ENCODE data around the gene ANKS3.

ANKS3 gene

GRCh38 chr16:4685776-4686496 lies 48.1 kb downstream of the ANKS3 start:
- no peak for DNase-seq (ENCODE audit: low spot score)
- TF ChIP-seq CTCF (IDR thresholded peaks at IDR 0.05; ENCODE audit: borderline replicate concordance, control extremely low read depth, extremely low read depth, insufficient read depth, missing control alignments): no peak
- in situ Hi-C loops (cut with MboI; ENCODE audit: low sequenced_read_pairs, unreplicated experiment): no loop called here

- in situ Hi-C loops (cut with MboI; ENCODE audit: low sequenced_read_pairs, unreplicated experiment): no loop called here
- DNase-seq (ENCODE audit: low spot score): no peak
- no peak for TF ChIP-seq CTCF (IDR thresholded peaks at IDR 0.05; ENCODE audit: borderline replicate concordance, control extremely low read depth, extremely low read depth, insufficient read depth, missing control alignments)
Measured at GRCh38 chr16:4685292-4685691, 48.8 kb downstream of the ANKS3 start.

GRCh38 chr16:4684763-4685162 lies 49.3 kb downstream of the ANKS3 start:
- DNase-seq (ENCODE audit: low spot score): no peak
- in situ Hi-C loops (cut with MboI; ENCODE audit: low sequenced_read_pairs, unreplicated experiment): no loop called here
- TF ChIP-seq CTCF (IDR thresholded peaks at IDR 0.05; ENCODE audit: borderline replicate concordance, control extremely low read depth, extremely low read depth, insufficient read depth, missing control alignments): no peak

- no peak for TF ChIP-seq CTCF (IDR thresholded peaks at IDR 0.05; ENCODE audit: borderline replicate concordance, control extremely low read depth, extremely low read depth, insufficient read depth, missing control alignments)
- in situ Hi-C loops (cut with MboI; ENCODE audit: low sequenced_read_pairs, unreplicated experiment): no loop called here
- DNase-seq (ENCODE audit: low spot score): no peak
Measured at GRCh38 chr16:4684058-4684715, 49.9 kb downstream of the ANKS3 start.

- in situ Hi-C loops (cut with MboI; ENCODE audit: low sequenced_read_pairs, unreplicated experiment): no loop called here
- DNase-seq (ENCODE audit: low spot score): no peak
- TF ChIP-seq CTCF (IDR thresholded peaks at IDR 0.05; ENCODE audit: borderline replicate concordance, control extremely low read depth, extremely low read depth, insufficient read depth, missing control alignments): no peak
Measured at GRCh38 chr16:4683255-4684057, 50.6 kb downstream of the ANKS3 start.

- TF ChIP-seq CTCF (IDR thresholded peaks at IDR 0.05; ENCODE audit: borderline replicate concordance, control extremely low read depth, extremely low read depth, insufficient read depth, missing control alignments): peak; percentile 34
- DNase-seq (ENCODE audit: low spot score): no peak
- in situ Hi-C loops (cut with MboI; ENCODE audit: low sequenced_read_pairs, unreplicated experiment): no loop called here
Measured at GRCh38 chr16:4682616-4683254, 51.3 kb downstream of the ANKS3 start.

Measured in GM13976 (cell line).